ENCODE results near the gene VAPB. TPM values are rescaled to one million over a fixed set of nuclear protein-coding genes. Genes with fewer than 3 reads are reported as not detected.
A peak's percentile ranks its signal among the peaks of the same experiment; 100 is the strongest.

Gene VAPB
- total RNA-seq, 4 donors from 2014 or later, result 24.6 to 30.8 (median 29.4) TPM

GRCh38 chr20:58434326-58434725, 45.3 kb downstream of the VAPB start:
- H3K36me3 ChIP-seq, result peaks cover 0 to 3% (median 0%) of the 10 kb centered on the region in 3 donors
- H3K9me3 ChIP-seq, result no peaks in the 10 kb centered on the region
- H3K27ac ChIP-seq, result peak overlapping the region in 2 of 4 donors; percentile 8 to 38
- peaks cover 0 to 40% (median 2%) of the 10 kb centered on the region in 4 donors for H3K4me1 ChIP-seq
- H3K27me3 ChIP-seq, result no peaks in the 10 kb centered on the region
- no peak overlapping the region for H3K4me3 ChIP-seq
- no peak for TF ChIP-seq POLR2A (IDR thresholded peaks at IDR 0.05)
- TF ChIP-seq CTCF (IDR thresholded peaks at IDR 0.05), result no peak
- no peak for DNase-seq

GRCh38 chr20:58435237-58435636, 46.2 kb downstream of the VAPB start:
- Histone ChIP-seq H3K27me3 (no peaks in the 10 kb centered on the region), H3K36me3 (peaks cover 0 to 3% (median 0%) of the 10 kb centered on the region in 3 donors), H3K4me1 (peaks cover 0 to 40% (median 2%) of the 10 kb centered on the region in 4 donors), H3K9me3 (no peaks in the 10 kb centered on the region), H3K4me3 (no peak overlapping the region), H3K27ac (no peak overlapping the region)
- DNase-seq, result no peak
- TF ChIP-seq POLR2A (IDR thresholded peaks at IDR 0.05), result no peak
- no peak for TF ChIP-seq CTCF (IDR thresholded peaks at IDR 0.05)

- DNase-seq, result peak in 1 of 3 donors; percentile 59
- H3K27me3 ChIP-seq, result no peaks in the 10 kb centered on the region
- H3K9me3 ChIP-seq, result no peaks in the 10 kb centered on the region
- TF ChIP-seq CTCF (IDR thresholded peaks at IDR 0.05), result peak in 1 of 6 experiments; percentile 24
- TF ChIP-seq POLR2A (IDR thresholded peaks at IDR 0.05), result no peak
- H3K36me3 ChIP-seq, result peaks cover 0 to 10% (median 0%) of the 10 kb centered on the region in 3 donors
- no peak overlapping the region for H3K4me3 ChIP-seq
- H3K4me1 ChIP-seq, result peaks cover 0 to 37% (median 2%) of the 10 kb centered on the region in 4 donors
- H3K27ac ChIP-seq, result peak overlapping the region in 2 of 4 donors; percentile 19 to 46
Observed at GRCh38 chr20:58436868-58437645, 48.0 kb downstream of the VAPB start.

GRCh38 chr20:58438970-58439808, 50.2 kb downstream of the VAPB start:
- no peaks in the 10 kb centered on the region for H3K9me3 ChIP-seq
- no peak for TF ChIP-seq POLR2A (IDR thresholded peaks at IDR 0.05)
- no peak for DNase-seq
- H3K4me3 ChIP-seq, result no peak overlapping the region
- no peak overlapping the region for H3K27ac ChIP-seq
- H3K36me3 ChIP-seq, result peaks cover 0 to 18% (median 0%) of the 10 kb centered on the region in 3 donors
- H3K4me1 ChIP-seq, result peaks cover 0 to 18% (median 0%) of the 10 kb centered on the region in 4 donors
- H3K27me3 ChIP-seq, result no peaks in the 10 kb centered on the region

GRCh38 chr20:58440021-58440767, 51.2 kb downstream of the VAPB start:
- Histone ChIP-seq H3K9me3 (no peaks in the 10 kb centered on the region), H3K4me1 (peaks cover 0 to 9% (median 0%) of the 10 kb centered on the region in 4 donors), H3K27me3 (no peaks in the 10 kb centered on the region), H3K27ac (no peak overlapping the region), H3K4me3 (no peak overlapping the region), H3K36me3 (peaks cover 0 to 27% (median 0%) of the 10 kb centered on the region in 3 donors)
- no peak for TF ChIP-seq CTCF (IDR thresholded peaks at IDR 0.05)
- no peak for TF ChIP-seq POLR2A (IDR thresholded peaks at IDR 0.05)
- DNase-seq, result no peak

All from Peyer's patch (tissue), 4 donors.